NCI-H510A treated with DMSO at 0.1 percent for 48 hours (cell line): ENCODE measurements around the gene GABBR2.
"Not testable (repeated sequence)": the region's sequence is repeated elsewhere in the genome, so short reads cannot be mapped to it uniquely, and the experiment has no call there.

Experiments used
- DNase-seq: peaks from one replicate; lab custom pipeline; 2025; lab: John Stamatoyannopoulos, UW

The GABBR2 gene

GRCh38 chr9:98596486-98596885 is 112.2 kb downstream of the GABBR2 start:
- no peak for DNase-seq

- no peak for DNase-seq
These were observed 114.1 kb downstream of the GABBR2 start for GRCh38 chr9:98594546-98595160.

GRCh38 chr9:98593354-98594253 is 115.1 kb downstream of the GABBR2 start:
- DNase-seq, result no peak

- no peak for DNase-seq
These were observed 117.0 kb downstream of the GABBR2 start for GRCh38 chr9:98591696-98592095.

GRCh38 chr9:98590101-98590500 is 118.6 kb downstream of the GABBR2 start:
- no peak for DNase-seq

- no peak for DNase-seq
These were observed 119.6 kb downstream of the GABBR2 start for GRCh38 chr9:98589102-98589501.

GRCh38 chr9:98584853-98585438 is 123.8 kb downstream of the GABBR2 start:
- DNase-seq, result not testable (repeated sequence)

- DNase-seq, result no peak
These were observed 124.7 kb downstream of the GABBR2 start for GRCh38 chr9:98584059-98584458.

GRCh38 chr9:98583417-98583816 is 125.3 kb downstream of the GABBR2 start:
- DNase-seq, result no peak

GRCh38 chr9:98580956-98581355 is 127.8 kb downstream of the GABBR2 start:
- no peak for DNase-seq

GRCh38 chr9:98579700-98580099 is 129.0 kb downstream of the GABBR2 start:
- DNase-seq, result no peak

- DNase-seq, result no peak
These were observed 131.3 kb downstream of the GABBR2 start for GRCh38 chr9:98577446-98577845.

GRCh38 chr9:98576859-98577258 is 131.9 kb downstream of the GABBR2 start:
- no peak for DNase-seq

GRCh38 chr9:98576354-98576753 is 132.4 kb downstream of the GABBR2 start:
- DNase-seq, result no peak

GRCh38 chr9:98575379-98576346 is 133.1 kb downstream of the GABBR2 start:
- DNase-seq, result no peak

- DNase-seq, result no peak
These were observed 134.9 kb downstream of the GABBR2 start for GRCh38 chr9:98573749-98574278.

- no peak for DNase-seq
These were observed 135.9 kb downstream of the GABBR2 start for GRCh38 chr9:98572796-98573195.

GRCh38 chr9:98572054-98572627 is 136.6 kb downstream of the GABBR2 start:
- no peak for DNase-seq

- no peak for DNase-seq
These were observed 137.1 kb downstream of the GABBR2 start for GRCh38 chr9:98571643-98572042.

GRCh38 chr9:98570663-98571440 is 137.9 kb downstream of the GABBR2 start:
- no peak for DNase-seq
